ENCODE measurements around the gene NFE2L1.

- TF ChIP-seq CTCF (conservative IDR thresholded peaks at IDR 0.05; ENCODE audit: low read depth, low read length) (no peak), EZH2 (IDR thresholded peaks at IDR 0.05; ENCODE audit: borderline replicate concordance, low read depth, low read length, poor library complexity, severe bottlenecking) (no peak)
Measured at GRCh38 chr17:48059125-48059668, 11.0 kb downstream of the NFE2L1 start.
